ENCODE measurements around the gene TMEM132C.

DNA sequence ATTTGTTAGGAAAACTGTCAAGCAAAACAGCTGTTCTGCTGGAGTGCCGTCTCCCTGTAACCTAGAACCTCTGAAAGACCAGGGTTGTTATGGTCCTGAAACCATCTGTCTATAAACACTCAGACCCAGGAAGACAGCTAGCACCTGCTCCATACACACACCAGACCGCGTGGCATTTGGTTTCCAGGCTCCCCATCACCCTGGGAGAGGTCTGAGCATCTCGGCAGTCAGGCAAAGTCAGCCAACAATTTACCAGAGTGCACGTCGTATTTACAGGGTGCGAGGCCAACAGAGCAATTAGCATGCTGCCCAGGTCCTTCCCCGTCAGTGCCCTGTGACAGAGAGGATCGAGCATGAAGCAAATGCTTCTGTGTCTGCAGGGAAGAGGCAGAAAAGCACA, 284.3 kb downstream of the TMEM132C start:
- no peak for TF ChIP-seq YY1 (IDR thresholded peaks at IDR 0.05; ENCODE audit: low read depth, low read length)
- no peak for TF ChIP-seq SIN3A (conservative IDR thresholded peaks at IDR 0.05 in 1 of 2, IDR thresholded peaks at IDR 0.05 in 1 of 2; ENCODE audit: low read depth in 1 of 2, low read length in 2 of 2)
- TF ChIP-seq, protein P1, sequence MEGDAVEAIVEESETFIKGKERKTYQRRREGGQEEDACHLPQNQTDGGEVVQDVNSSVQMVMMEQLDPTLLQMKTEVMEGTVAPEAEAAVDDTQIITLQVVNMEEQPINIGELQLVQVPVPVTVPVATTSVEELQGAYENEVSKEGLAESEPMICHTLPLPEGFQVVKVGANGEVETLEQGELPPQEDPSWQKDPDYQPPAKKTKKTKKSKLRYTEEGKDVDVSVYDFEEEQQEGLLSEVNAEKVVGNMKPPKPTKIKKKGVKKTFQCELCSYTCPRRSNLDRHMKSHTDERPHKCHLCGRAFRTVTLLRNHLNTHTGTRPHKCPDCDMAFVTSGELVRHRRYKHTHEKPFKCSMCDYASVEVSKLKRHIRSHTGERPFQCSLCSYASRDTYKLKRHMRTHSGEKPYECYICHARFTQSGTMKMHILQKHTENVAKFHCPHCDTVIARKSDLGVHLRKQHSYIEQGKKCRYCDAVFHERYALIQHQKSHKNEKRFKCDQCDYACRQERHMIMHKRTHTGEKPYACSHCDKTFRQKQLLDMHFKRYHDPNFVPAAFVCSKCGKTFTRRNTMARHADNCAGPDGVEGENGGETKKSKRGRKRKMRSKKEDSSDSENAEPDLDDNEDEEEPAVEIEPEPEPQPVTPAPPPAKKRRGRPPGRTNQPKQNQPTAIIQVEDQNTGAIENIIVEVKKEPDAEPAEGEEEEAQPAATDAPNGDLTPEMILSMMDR (IDR thresholded peaks at IDR 0.05; ENCODE audit: control extremely low read depth in 1 of 3, insufficient read depth in 1 of 3, low read depth in 1 of 3, low read length in 3 of 3), result no peak
